OCI-LY1 (cell line): Measurements from ENCODE around the gene TMEM272.

Source experiments
- H2AFZ ChIP-seq: fragments of 200-600 bp; sonication (generic), shearing (Covaris generic); 2 replicates; pipeline ENCODE4 v1.6.0; 2014; ENCODE audit warnings: antibody characterized with exemption, mild to moderate bottlenecking, low read length
- H3F3A ChIP-seq: fragments of 200-600 bp; sonication (generic), shearing (Covaris generic); 2 replicates; pipeline ENCODE4 v1.6.0; 2014; ENCODE audit warnings: mild to moderate bottlenecking, antibody characterized with exemption, low read length, moderate library complexity; ENCODE audit not compliant: insufficient read depth
- H3K27ac ChIP-seq: fragments of 200-600 bp; sonication (generic); 2 replicates; pipeline ENCODE4 v1.5.1; 2014; ENCODE audit warnings: low read length, mixed run types, mild to moderate bottlenecking, low read depth; ENCODE audit not compliant: poor library complexity, severe bottlenecking
- H3K27me3 ChIP-seq: fragments of 200-600 bp; sonication (generic); 2 replicates; pipeline ENCODE4 v1.6.0; 2014; ENCODE audit warnings: antibody characterized with exemption, mild to moderate bottlenecking, low read length, moderate library complexity; ENCODE audit not compliant: insufficient read depth
- H3K36me3 ChIP-seq: fragments of 200-600 bp; sonication (generic); 2 replicates; pipeline ENCODE4 v1.6.1; 2014; ENCODE audit warnings: mild to moderate bottlenecking, antibody characterized with exemption, low read length, moderate library complexity, mixed read lengths; ENCODE audit not compliant: insufficient read depth
- H3K4me1 ChIP-seq: fragments of 200-600 bp; sonication (generic); 2 replicates; pipeline ENCODE4 v1.5.1; 2014; ENCODE audit warnings: mild to moderate bottlenecking, low read length, moderate library complexity; ENCODE audit not compliant: insufficient read depth, severe bottlenecking
- H3K4me2 ChIP-seq: fragments of 200-600 bp; sonication (generic), shearing (Covaris generic); 2 replicates; pipeline ENCODE4 v1.6.1; 2014; ENCODE audit warnings: low read length
- H3K4me3 ChIP-seq: fragments of 200-600 bp; sonication (generic); 2 replicates; pipeline ENCODE4 v1.5.1; 2014; ENCODE audit warnings: low read length, low read depth, mild to moderate bottlenecking, mixed read lengths; ENCODE audit not compliant: poor library complexity, severe bottlenecking
- H3K79me2 ChIP-seq: fragments of 200-600 bp; shearing (Covaris generic); 2 replicates; pipeline ENCODE4 v1.6.1; 2016; ENCODE audit warnings: mixed run types, low read length, mixed read lengths; ENCODE audit not compliant: insufficient read depth
- H3K9ac ChIP-seq: fragments of 200-600 bp; sonication (generic), shearing (Covaris generic); 2 replicates; pipeline ENCODE4 v1.6.1; 2014; ENCODE audit warnings: mild to moderate bottlenecking, low read length, mixed read lengths
- H3K9me2 ChIP-seq: fragments of 200-600 bp; sonication (generic), shearing (Covaris generic); 2 replicates; pipeline ENCODE4 v1.6.1; 2014; ENCODE audit warnings: low read depth, mild to moderate bottlenecking, low read length, mixed read lengths
- H3K9me3 ChIP-seq: fragments of 200-600 bp; shearing (Covaris generic); 2 replicates; pipeline ENCODE4 v1.6.1; 2014; ENCODE audit warnings: low read length, mixed read lengths
- H4K20me1 ChIP-seq: fragments of 200-600 bp; sonication (generic), shearing (Covaris generic); 2 replicates; pipeline ENCODE4 v1.6.0; 2016; ENCODE audit warnings: mild to moderate bottlenecking, low read length; ENCODE audit not compliant: insufficient read depth
- CTCF ChIP-seq: fragments of 200-600 bp; sonication (generic), shearing (Covaris generic); IDR thresholded peaks from 2 replicates; pipeline ENCODE4 v1.5.1; 2017; ENCODE audit warnings: mild to moderate bottlenecking, antibody characterized with exemption, low read length, moderate library complexity, mixed read lengths
- EZH2 ChIP-seq: fragments of 200-600 bp; sonication (generic), shearing (Covaris generic); IDR thresholded peaks from 2 replicates; pipeline ENCODE4 v1.8.0; 2017; ENCODE audit warnings: borderline replicate concordance, mixed run types, mild to moderate bottlenecking, antibody characterized with exemption, low read length, moderate library complexity, mixed read lengths

TMEM272 gene

GRCh38 chr13:51887468-51887867 is 42.5 kb upstream of the TMEM272 start:
- no peaks in the 10 kb centered on the region for H3K9me2 ChIP-seq
- no peaks in the 10 kb centered on the region for H3K79me2 ChIP-seq
- H3K4me2 ChIP-seq, result no peak overlapping the region
- no peak overlapping the region for H3K4me3 ChIP-seq
- no peaks in the 10 kb centered on the region for H3K36me3 ChIP-seq
- H3K27ac ChIP-seq, result no peak overlapping the region
- no peaks in the 10 kb centered on the region for H4K20me1 ChIP-seq
- peaks cover 4% of the 10 kb centered on the region; the same call in 1 of the 2 replicates for H3K27me3 ChIP-seq
- TF ChIP-seq EZH2, result no peak
- H2AFZ ChIP-seq, result no peak overlapping the region
- H3K9me3 ChIP-seq, result peaks cover 8% of the 10 kb centered on the region
- no peaks in the 10 kb centered on the region for H3K4me1 ChIP-seq
- H3K9ac ChIP-seq, result no peak overlapping the region
- H3F3A ChIP-seq, result no peaks in the 10 kb centered on the region

- H3K4me3 ChIP-seq, result no peak overlapping the region
- no peaks in the 10 kb centered on the region for H3K36me3 ChIP-seq
- no peaks in the 10 kb centered on the region for H3K79me2 ChIP-seq
- no peak overlapping the region for H3K27ac ChIP-seq
- peaks cover 10% of the 10 kb centered on the region for H3K9me3 ChIP-seq
- H3K4me2 ChIP-seq, result no peak overlapping the region
- H3F3A ChIP-seq, result no peaks in the 10 kb centered on the region
- no peaks in the 10 kb centered on the region for H3K4me1 ChIP-seq
- H3K9me2 ChIP-seq, result no peaks in the 10 kb centered on the region
- peaks cover 4% of the 10 kb centered on the region; the same call in 1 of the 2 replicates for H3K27me3 ChIP-seq
- no peaks in the 10 kb centered on the region for H4K20me1 ChIP-seq
- H2AFZ ChIP-seq, result no peak overlapping the region
- TF ChIP-seq EZH2, result no peak
- TF ChIP-seq CTCF, result no peak
- H3K9ac ChIP-seq, result no peak overlapping the region
These were observed 40.7 kb upstream of the TMEM272 start for GRCh38 chr13:51885651-51886050.

GRCh38 chr13:51883226-51883600 is 38.2 kb upstream of the TMEM272 start:
- peaks cover 4% of the 10 kb centered on the region; the same call in 1 of the 2 replicates for H3K27me3 ChIP-seq
- TF ChIP-seq EZH2 (no peak), CTCF (no peak)
- no peaks in the 10 kb centered on the region for H3K36me3 ChIP-seq
- peaks cover 10% of the 10 kb centered on the region for H3K9me3 ChIP-seq
- H3K9me2 ChIP-seq, result no peaks in the 10 kb centered on the region
- H3K79me2 ChIP-seq, result no peaks in the 10 kb centered on the region
- no peak overlapping the region for H3K4me3 ChIP-seq
- H2AFZ ChIP-seq, result no peak overlapping the region
- H3K4me1 ChIP-seq, result no peaks in the 10 kb centered on the region
- no peaks in the 10 kb centered on the region for H4K20me1 ChIP-seq
- no peak overlapping the region for H3K9ac ChIP-seq
- H3K27ac ChIP-seq, result no peak overlapping the region
- no peak overlapping the region for H3K4me2 ChIP-seq
- H3F3A ChIP-seq, result no peaks in the 10 kb centered on the region

- H3K36me3 ChIP-seq, result no peaks in the 10 kb centered on the region
- H3K27ac ChIP-seq, result no peak overlapping the region
- no peak overlapping the region for H3K9ac ChIP-seq
- H3K4me3 ChIP-seq, result no peak overlapping the region
- H2AFZ ChIP-seq, result no peak overlapping the region
- no peaks in the 10 kb centered on the region for H3K4me1 ChIP-seq
- H3K9me3 ChIP-seq, result peaks cover 10% of the 10 kb centered on the region
- no peak for TF ChIP-seq CTCF
- no peak for TF ChIP-seq EZH2
- no peak overlapping the region for H3K4me2 ChIP-seq
- no peaks in the 10 kb centered on the region for H3F3A ChIP-seq
- no peaks in the 10 kb centered on the region for H4K20me1 ChIP-seq
- H3K27me3 ChIP-seq, result peaks cover 4% of the 10 kb centered on the region; the same call in 1 of the 2 replicates
- H3K79me2 ChIP-seq, result no peaks in the 10 kb centered on the region
- no peaks in the 10 kb centered on the region for H3K9me2 ChIP-seq
These were observed 37.7 kb upstream of the TMEM272 start for GRCh38 chr13:51882570-51883225.
